ENCODE results near the gene SMYD3. TPM values are rescaled to one million over a fixed set of nuclear protein-coding genes. Genes with fewer than 3 reads are reported as not detected.

The SMYD3 gene
- total RNA-seq, 1 donor from 2014 or later: 24.2 TPM

GRCh38 chr1:246080031-246080430 lies 427.0 kb downstream of the SMYD3 start:
- no peak for TF ChIP-seq CTCF (conservative IDR thresholded peaks at IDR 0.05)
- H3K4me3 Mint-ChIP-seq: no peak overlapping the region
- H3K27me3 Mint-ChIP-seq (ENCODE audit: low read depth): no peaks in the 10 kb centered on the region
- peaks cover 5% of the 10 kb centered on the region for H3K4me1 Mint-ChIP-seq
- peaks cover 2% of the 10 kb centered on the region for H3K9me3 Mint-ChIP-seq
- H3K36me3 Mint-ChIP-seq (ENCODE audit: low read depth): peaks cover 13% of the 10 kb centered on the region
- no peak overlapping the region for H3K27ac Mint-ChIP-seq (ENCODE audit: unreplicated experiment)
- DNase-seq (ENCODE audit: low read depth, low spot score): no peak

GRCh38 chr1:246078888-246079252 lies 428.2 kb downstream of the SMYD3 start:
- Mint-ChIP-seq H3K4me3 (no peak overlapping the region), H3K36me3 (ENCODE audit: low read depth) (peaks cover 13% of the 10 kb centered on the region), H3K9me3 (peaks cover 2% of the 10 kb centered on the region), H3K27me3 (ENCODE audit: low read depth) (no peaks in the 10 kb centered on the region), H3K27ac (ENCODE audit: unreplicated experiment) (no peak overlapping the region), H3K4me1 (peaks cover 14% of the 10 kb centered on the region)
- no peak for DNase-seq (ENCODE audit: low read depth, low spot score)
- TF ChIP-seq CTCF (conservative IDR thresholded peaks at IDR 0.05): no peak

GRCh38 chr1:246078126-246078887 lies 428.8 kb downstream of the SMYD3 start:
- H3K27me3 Mint-ChIP-seq (ENCODE audit: low read depth): no peaks in the 10 kb centered on the region
- no peak for TF ChIP-seq CTCF (conservative IDR thresholded peaks at IDR 0.05)
- H3K36me3 Mint-ChIP-seq (ENCODE audit: low read depth): peaks cover 10% of the 10 kb centered on the region
- DNase-seq (ENCODE audit: low read depth, low spot score): no peak
- H3K4me3 Mint-ChIP-seq: no peak overlapping the region
- peaks cover 2% of the 10 kb centered on the region for H3K9me3 Mint-ChIP-seq
- H3K4me1 Mint-ChIP-seq: peaks cover 14% of the 10 kb centered on the region
- H3K27ac Mint-ChIP-seq (ENCODE audit: unreplicated experiment): no peak overlapping the region

GRCh38 chr1:246077476-246077875 lies 429.6 kb downstream of the SMYD3 start:
- DNase-seq (ENCODE audit: low read depth, low spot score): no peak
- Mint-ChIP-seq H3K4me1 (peaks cover 15% of the 10 kb centered on the region), H3K9me3 (peaks cover 2% of the 10 kb centered on the region), H3K36me3 (ENCODE audit: low read depth) (peaks cover 9% of the 10 kb centered on the region), H3K4me3 (no peak overlapping the region), H3K27me3 (ENCODE audit: low read depth) (no peaks in the 10 kb centered on the region), H3K27ac (ENCODE audit: unreplicated experiment) (no peak overlapping the region)
- no peak for TF ChIP-seq CTCF (conservative IDR thresholded peaks at IDR 0.05)

GRCh38 chr1:246074421-246074820 lies 432.7 kb downstream of the SMYD3 start:
- H3K4me3 Mint-ChIP-seq: no peak overlapping the region
- peaks cover 28% of the 10 kb centered on the region for H3K4me1 Mint-ChIP-seq
- H3K9me3 Mint-ChIP-seq: no peaks in the 10 kb centered on the region
- no peaks in the 10 kb centered on the region for H3K36me3 Mint-ChIP-seq (ENCODE audit: low read depth)
- H3K27ac Mint-ChIP-seq (ENCODE audit: unreplicated experiment): no peak overlapping the region
- DNase-seq (ENCODE audit: low read depth, low spot score): no peak
- no peak for TF ChIP-seq CTCF (conservative IDR thresholded peaks at IDR 0.05)
- H3K27me3 Mint-ChIP-seq (ENCODE audit: low read depth): no peaks in the 10 kb centered on the region
